ENCODE results near the gene TFCP2. TPM values are rescaled to one million over a fixed set of nuclear protein-coding genes. Genes with fewer than 3 reads are reported as not detected.
A peak's percentile ranks its signal among the peaks of the same experiment; 100 is the strongest.

Gene TFCP2
- total RNA-seq, 1 experiment from 2014 or later, result 6.5 TPM

DNA sequence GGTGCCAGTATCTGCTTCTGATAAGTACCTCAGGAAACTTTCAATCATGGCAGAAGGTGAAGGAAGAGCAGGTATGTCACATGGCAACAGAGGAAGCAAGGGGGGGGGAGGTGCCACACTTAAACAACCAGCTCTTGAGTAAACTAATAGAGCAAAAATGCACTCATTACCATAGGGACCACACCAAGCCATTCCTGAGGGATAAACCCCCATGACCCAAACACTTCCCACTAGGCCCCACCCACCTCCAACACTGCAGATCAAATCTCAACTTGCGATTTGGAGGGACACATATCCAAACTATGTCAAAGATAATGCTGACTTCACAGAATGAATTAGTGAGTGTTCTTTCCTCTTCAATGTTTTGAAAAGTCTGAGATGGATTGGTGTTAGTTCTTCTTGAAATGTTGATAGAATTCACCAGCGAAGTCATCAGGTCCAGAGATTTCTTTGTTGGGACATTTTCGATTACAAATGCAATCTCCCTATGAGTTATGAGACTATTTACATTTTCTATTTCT is 16.6 kb downstream of the TFCP2 start:
- DNase-seq (ENCODE audit: low spot score), result no peak

DNA sequence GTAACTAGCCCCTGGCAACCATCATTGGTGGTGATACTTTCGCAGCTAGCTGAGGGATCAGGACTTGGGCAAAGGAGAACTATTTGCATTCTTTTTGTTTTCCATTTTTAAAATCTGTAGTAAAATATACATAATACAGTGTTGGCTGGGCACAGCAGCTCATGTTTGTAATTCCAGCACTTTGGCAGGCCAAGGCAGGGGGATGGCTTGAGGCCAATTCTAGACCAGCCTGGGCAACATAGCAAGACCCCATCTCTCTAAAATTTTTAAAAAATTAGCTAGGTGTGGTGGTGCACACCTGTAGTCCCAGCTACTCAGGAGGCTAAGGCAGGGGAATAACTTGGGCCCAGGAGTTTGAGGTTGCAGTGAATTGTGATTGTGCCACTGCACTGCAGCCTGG is 20.0 kb downstream of the TFCP2 start:
- DNase-seq (ENCODE audit: low spot score), result no peak

DNA sequence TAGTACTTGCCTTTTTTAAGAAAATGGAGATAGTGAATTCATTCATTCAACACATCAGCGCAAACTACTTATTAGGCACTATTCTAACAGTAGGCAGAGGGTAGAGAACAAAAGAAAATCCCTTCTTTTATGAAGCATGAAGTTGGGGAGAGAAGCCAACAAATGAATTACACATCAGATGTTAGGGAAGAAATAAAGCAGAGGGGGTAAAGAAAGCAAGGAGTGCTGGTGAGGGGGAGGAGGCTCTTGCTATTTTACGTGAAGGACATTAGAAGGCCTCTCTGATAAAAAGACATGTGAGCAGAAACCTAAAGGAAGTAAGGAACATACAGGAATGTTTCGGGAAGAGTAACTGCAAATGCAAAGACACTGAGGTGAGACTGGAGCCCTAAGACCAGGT is 22.2 kb downstream of the TFCP2 start:
- no peak for DNase-seq (ENCODE audit: low spot score)

DNA sequence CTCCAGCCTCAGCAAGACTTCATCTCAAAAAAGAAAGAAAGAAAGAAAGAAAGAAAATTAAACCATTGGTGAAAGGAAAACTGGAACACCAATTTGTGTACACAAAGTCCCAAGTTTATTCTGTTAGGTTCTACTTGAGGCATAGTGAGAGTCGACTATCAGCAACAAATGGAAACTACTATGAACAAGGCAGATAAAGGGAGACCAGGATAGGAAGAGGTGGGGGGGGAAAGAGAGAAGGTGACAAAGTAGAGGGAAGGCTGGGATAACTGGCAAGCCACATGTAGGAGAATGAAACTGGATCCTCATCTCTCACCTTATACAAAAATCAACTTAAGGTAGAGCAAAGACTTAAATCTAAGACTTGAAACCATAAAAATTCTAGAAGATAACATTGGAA is 25.6 kb downstream of the TFCP2 start:
- no peak for DNase-seq (ENCODE audit: low spot score)

DNA sequence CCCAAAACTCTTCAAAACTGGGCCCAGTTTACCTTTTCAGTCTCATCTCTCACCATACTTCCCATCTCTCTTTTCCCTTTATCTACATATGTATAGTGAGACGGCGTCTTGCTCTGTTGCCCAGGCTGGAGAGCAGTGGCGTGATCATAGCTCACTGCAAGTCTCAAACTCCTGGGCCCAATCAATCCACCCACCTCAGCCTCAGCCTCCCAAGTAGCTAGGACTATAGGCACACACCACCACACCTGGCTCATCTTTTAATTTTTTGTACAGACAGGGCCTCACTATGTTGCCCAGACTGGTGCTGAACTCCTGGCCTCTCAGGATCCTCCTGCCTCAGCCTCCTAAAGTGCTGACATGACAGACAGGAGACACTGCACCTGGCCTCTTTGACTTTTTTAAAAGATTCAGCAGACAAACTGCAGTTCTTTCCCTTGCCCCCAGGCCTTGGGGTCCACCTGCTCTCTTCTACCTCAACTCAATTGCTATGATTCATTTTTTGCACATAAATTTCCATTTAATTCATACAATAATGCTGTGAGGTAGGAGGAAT is 33.6 kb downstream of the TFCP2 start:
- no peak for DNase-seq (ENCODE audit: low spot score)

DNA sequence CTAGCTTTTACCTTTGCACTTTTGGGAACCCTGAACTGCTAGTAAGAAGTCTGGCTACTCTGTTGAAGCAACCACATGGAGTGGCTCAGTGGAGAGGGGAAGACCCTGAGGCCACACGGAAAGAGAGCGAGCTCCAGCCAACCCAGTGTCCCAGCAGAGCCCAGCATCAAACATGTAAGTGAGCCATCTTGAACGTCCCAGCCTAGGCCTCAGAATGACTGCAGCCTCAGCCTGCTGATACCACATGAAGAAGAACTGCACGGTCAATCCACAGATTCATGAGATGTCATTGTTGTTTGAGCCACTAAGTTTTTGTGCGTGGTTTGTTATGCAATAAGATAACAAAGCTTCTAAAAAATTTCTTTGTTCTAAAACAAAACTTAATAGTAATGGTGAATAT is 40.2 kb downstream of the TFCP2 start:
- no peak for DNase-seq (ENCODE audit: low spot score)

DNA sequence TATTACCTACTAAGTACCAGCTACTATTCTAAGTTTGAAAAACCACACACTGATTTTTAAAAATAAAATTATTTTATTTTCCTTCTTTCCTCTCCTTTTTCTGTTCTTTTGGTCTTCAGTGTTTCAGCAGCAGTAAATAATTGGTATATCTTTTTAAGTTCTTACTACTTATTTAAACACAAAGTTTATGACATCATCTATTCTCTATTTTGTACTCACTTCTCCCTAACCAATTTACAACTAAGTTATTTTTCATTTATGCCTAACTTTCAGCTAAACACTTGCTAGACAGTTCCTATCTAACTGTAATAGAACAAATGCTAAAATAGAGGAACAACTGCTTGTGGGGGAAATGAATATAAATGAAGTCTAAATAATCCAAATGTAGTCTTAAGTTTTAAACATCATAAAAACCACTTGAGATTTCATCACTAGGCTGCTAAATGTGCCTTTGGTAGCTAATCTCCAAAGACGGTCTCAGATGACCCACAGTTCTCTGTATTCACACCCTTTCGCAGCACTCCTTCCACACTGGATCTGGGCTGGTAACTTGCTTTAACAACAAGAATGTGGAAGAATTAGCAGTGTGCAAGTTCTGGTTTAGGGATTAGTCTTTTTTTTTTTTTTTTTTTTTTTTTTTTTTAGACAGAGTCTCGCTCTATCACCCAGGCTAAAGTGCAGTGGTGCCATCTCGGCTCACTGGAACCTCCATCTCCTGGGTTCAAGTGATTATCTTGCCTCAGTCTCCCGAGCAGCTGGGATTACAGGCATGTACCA is 41.0 kb downstream of the TFCP2 start:
- no peak for DNase-seq (ENCODE audit: low spot score)

DNA sequence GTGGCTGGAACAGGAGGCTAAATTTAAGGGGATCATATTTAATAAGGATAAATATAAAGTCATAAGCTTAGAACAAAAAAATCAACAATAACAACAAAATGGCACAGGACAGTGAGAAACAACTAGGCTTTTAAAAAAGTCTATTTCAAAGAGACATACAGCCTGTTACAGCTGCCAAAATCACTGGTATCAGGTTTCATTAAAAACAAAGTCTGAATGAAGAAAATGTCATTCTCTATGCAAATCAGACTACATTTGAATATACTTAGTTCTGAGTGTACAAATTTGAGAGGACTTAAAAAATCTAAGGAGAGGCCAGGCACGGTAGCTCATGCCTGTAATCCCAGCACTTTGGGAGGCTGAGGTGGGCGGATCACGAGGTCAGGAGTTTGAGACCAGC is 44.0 kb downstream of the TFCP2 start:
- DNase-seq (ENCODE audit: low spot score), result no peak

DNA sequence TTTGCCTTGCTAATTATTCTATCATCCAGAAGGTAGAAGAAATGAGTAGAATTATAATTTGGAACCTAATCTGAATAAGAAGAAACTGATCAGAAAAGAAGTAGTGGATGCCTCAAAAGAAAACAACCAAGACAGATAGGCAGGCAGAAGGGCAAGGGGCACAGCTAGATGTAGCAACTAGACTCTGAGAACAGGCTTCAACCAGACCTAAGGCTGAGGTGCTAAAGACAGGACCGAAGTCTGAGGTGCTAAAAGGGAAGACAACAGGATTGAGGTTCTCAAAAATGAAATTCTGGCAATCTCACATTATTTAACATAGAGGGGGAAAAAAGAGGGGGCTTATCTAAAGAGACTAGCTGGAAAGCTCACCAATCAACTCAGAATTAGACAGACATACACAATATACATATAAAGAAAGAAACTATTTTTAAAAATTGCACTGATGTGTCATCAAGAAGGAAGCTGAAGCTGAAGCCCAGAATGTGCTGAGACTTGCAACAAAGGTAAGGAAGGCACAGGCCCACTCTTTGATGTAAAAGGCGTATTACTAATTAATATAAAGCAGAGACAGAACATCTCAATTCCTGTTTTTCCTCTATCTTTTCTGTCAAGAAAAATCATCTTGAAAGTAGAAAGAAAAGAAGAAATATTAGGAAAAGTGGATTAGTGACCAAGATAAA is 45.7 kb downstream of the TFCP2 start:
- no peak for DNase-seq (ENCODE audit: low spot score)

DNA sequence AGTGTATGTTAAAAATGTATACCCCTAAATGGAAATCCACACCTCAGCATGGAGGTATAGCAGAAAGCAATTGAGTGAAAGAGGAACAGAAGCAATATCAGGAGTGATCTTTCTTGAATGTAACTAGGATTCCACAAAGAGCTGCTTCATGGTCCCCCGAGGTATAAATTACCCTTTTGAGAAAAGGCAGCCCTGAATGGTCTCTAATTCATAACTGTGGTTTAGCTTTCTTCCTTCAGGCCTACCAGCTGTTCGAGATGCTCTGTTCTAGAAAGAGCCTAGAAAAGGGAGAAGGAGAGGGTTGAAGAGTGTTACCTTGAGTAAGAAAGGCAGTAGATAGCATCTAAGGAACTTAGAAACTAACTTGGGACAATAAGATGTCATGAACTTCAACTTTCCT is 46.6 kb downstream of the TFCP2 start:
- DNase-seq (ENCODE audit: low spot score), result no peak

DNA sequence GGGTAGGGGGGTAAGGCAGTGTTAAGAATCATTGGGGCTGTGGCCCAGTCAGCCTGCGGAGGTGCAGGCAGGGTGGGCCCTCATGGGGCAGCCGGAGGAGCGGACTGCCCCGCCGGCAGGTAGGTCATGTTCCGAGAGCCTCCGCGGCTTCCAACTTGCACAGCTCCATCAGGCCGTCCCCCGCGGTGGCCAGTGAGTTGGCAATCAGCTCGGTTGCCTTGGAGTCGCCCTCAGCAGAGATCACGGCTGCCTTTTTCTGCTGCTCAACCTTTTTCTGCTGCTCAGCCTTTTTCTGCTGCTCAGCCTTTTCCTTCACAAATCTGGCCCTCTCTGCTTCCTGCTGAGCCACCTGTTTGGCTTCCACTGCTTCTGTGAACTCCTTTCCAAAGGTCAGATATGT is 48.4 kb downstream of the TFCP2 start:
- DNase-seq (ENCODE audit: low spot score), result no peak

DNA sequence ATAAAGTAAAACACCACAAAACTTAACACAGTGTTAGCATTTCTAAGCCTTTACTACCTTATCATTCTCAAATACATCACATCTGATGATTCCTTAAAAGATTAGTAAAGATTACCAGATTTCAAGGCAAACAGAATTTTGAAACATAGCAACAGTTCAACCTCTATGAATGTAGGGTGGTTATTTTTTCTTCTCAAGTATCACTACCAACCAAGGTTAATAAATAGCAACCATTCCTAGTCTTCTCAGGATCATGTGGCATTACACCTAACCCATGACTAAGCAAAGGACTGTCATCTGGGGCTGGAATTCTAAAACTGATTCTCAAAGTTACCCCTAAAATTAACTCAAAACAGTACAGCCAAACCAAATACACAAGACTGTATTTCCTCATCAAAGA is 50.1 kb downstream of the TFCP2 start:
- no peak for DNase-seq (ENCODE audit: low spot score)

DNA sequence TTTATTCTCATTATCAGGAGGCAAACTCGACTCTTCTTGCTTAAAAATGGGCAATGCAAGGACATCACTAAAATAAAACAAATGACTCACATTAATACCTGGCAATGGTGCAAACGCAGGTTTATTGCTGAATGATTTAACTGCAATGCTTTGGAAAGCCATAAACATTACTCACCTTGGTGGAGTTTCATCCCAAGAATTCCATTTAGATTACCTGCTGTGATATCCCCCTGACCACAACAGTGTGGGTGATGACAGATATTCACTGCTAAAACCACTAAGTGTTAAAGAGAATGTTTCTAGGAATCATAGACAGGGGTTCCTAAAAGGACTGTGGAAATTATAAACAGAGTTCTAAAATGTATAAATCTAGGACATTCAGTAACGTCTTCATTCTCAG is 54.2 kb downstream of the TFCP2 start:
- DNase-seq (ENCODE audit: low spot score), result peak; percentile 4

DNA sequence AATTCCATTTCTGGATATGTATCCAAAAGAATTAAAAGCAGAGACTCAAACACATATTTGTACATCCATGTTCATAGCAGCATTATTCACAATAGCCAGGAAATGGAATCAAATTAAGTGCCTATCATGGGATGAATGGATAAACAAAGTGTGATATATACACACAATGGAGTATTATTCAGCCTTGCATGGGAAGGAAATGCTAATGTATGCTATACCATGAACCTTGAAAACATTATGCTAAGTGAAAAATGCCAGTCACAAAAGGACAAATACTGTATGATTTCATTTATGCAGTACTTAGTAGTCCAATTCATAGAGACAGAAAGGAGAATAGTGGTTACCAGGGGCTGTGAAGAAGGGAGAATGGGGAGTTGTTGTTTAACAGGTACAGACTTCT is 57.4 kb downstream of the TFCP2 start:
- no peak for DNase-seq (ENCODE audit: low spot score)

DNA sequence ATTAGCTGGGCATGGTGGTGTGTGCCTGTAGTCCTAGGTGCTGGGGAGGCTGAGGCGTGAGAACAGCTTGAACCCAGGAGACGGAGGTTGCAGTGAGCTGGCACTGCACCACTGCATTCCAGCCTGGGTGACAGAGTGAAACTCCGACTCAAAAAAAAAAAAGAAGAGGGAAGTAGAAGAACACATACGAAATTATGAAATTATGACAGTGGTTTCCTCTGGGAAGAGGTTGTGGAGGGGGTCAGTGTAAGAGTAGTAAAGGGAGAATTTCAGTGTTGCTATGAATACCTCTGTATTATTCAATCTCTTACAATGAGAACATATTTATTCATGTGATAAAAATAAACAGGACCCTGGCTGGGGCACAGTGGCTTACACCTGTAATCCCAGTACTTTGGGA is 64.8 kb downstream of the TFCP2 start:
- DNase-seq (ENCODE audit: low spot score), result no peak

DNA sequence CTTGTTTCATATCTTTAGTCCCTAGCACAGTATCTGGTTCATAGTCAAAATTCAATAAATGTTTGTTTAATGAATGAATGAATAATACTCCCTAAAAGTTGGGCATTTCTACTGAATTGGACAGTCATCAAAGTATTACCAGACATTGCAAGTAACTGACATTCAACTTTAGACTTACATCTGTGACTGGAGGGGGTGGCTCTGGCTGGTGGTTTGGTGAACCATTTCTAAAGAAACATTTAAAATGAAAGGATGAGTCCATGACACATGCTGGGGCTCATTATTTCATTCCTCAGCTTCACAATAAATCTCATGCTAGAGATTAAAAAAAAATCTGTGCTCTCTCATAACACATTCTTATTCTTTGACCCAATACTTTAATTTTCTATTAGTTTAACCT is 69.0 kb downstream of the TFCP2 start:
- DNase-seq (ENCODE audit: low spot score), result no peak

DNA sequence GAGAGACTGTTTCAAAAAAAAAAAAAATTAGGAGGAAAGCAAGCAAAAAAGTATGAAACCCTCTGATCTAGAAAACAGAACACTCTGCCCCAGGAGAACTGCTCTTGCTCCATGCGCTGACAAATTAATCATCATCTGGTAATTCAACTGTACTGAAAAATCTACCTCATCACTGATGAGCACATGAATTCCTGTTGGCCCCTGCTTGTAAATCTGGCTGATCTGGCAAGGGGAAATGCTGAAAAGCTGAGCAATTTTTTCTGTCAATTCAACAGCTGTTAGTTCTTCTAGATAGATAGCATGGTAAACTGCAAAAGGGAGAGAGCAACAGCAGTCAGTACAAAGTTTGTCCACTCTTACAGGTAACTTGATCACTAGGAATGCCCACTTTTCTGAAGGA is 74.3 kb downstream of the TFCP2 start:
- no peak for DNase-seq (ENCODE audit: low spot score)

DNA sequence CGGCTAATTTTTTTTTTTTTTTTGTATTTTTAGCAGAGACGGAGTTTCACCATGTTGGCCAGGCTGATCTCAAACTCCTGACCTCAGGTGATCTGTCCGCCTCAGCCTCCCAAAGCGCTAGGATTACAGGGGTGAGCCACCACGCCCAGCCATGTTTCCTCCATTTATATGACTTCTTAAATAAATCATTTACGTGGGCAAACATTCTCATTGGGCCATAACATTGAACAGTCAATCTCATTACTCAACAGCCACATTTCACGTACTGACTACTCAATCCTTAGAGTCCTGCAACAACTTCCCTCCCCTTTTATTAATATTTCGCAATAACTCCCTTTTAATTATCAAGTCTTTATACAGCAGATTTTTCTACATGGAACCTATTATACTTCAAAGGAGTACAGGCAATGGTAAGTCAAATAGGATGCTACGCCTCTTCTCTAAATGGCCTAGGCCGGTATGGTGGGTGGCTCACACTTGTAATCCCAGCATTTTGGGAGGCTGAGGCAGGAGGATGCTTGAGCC is 82.2 kb downstream of the TFCP2 start:
- DNase-seq (ENCODE audit: low spot score), result no peak

DNA sequence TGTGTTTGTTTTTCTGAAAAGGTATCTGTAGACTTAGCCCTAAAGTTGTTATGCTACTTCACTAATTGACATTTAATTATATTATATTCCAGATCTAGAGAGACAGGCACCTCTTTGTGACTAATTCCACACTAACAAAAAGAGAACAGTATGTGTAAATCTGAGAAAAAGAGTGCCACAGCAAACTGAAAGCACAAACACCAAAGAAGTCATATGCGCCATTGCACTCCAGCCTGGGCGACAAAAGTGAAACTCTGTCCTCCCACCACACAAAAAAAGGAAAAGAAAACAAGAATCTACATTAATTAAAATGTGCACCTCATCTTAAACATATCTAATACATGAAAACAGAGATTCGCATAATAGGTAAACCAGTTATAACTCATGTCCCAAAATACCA is 85.1 kb downstream of the TFCP2 start:
- no peak for DNase-seq (ENCODE audit: low spot score)

DNA sequence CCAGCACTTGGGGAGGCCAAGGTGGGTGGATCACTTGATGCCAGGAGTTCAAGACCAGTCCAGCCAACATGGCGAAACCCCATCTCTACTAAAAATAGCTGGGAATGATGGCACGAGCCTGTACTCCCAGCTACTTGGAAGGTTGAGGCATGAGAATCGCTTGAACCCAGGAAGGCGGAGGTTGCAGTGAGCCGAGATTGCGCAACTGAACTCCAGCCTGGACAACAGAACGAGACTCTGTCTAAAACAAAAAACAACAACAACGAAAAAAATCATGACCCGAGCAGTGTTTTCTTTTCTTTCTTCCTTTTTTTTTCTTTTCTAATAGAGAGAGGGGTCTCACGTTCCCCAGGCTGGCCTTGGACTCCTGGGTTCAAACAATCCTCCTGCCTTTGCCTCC is 86.0 kb downstream of the TFCP2 start:
- DNase-seq (ENCODE audit: low spot score), result no peak

DNA sequence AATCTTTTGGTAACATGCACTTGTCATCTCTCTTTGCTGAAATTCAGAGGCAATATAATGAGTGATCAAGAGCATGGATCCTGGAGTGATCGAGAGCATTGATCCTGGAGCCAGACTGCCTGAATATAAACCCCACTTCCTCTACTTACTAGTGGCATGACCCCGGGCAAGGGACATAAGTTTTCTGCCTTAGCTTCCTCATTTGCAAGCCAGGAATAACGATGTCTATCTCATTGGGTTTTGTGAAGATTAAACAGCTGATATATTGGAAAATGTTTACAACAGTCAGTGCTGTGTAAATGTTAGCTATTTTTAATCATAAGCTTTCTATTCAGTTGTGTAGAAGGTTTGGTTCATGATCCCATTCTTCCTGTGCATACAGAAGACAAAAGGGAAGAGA is 87.2 kb downstream of the TFCP2 start:
- no peak for DNase-seq (ENCODE audit: low spot score)

DNA sequence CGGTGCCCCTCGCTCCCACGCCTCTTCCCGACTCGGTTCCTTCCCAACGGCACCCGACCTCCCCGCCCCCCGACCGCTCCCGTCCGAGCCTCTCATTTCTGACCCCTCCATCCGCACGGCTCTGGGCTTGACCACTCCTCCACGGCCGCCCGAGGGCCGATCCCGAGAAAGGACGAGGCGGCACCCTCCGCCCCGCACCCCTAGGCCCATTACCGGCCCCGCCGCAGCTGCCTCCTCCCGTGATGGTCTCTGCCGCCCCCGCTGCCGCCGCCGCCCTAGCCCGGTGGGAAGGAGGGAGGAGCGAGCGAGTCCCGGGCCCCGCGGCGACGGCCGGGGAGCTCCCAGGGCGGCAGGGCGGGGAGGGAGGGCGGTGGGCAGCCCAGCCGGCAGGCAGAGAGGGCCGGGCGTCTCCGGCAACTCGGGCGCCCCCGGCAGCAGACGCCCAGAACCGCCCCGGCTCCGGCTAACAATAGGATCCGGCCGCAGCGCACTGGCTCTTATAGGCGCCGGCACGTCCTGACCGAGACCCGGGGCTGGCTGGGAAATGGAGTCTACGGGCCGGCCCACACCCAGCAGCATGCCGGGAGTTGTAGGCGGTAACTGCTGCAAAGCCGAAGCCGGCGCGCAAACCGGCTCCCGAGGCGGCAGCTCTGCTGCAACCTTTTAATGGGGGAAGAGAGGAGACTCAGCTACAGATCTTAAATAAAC is 89.7 kb downstream of the TFCP2 start, which contains the start of gene CSRNP2:
Gene CSRNP2, minus strand, starts transcription at position 471 of the 708 bp plus-strand sequence. CDS start 7,035 bp downstream, outside the sequence.
- peak; percentile 93 for DNase-seq (ENCODE audit: low spot score)
